Vagina (tissue), 2 donors: ENCODE data around the gene MYO10.

Experiments
- CTCF ChIP-seq, 3 experiments: fragments of 450-650 bp in 2 of 3; fragments of 200-600 bp in 1 of 3; sonication (generic) in 1 of 3; IDR thresholded peaks; one replicate each; pipeline ENCODE4 v1.5.1; 2017 to 2019; ENCODE audit warnings: antibody characterized with exemption in 3 of 3, mild to moderate bottlenecking in 2 of 3, moderate library complexity in 2 of 3
- POLR2A ChIP-seq, 2 donors: fragments of 450-650 bp; IDR thresholded peaks; one replicate each; pipeline ENCODE4 v1.6.1; 2017; ENCODE audit warnings: antibody characterized with exemption in 2 of 2, mild to moderate bottlenecking in 2 of 2, moderate library complexity in 2 of 2

- TF ChIP-seq CTCF (IDR thresholded peaks at IDR 0.05) = no peak
- no peak for TF ChIP-seq POLR2A (IDR thresholded peaks at IDR 0.05)
These were observed 8.5 kb downstream of the MYO10 start for GRCh38 chr5:16927613-16928012.
